LNCAP (cell line): ENCODE measurements around the gene ANKRD42.

ENCODE experiments used
- CTCF ChIP-seq: fragments of 450-650 bp; IDR thresholded peaks from 2 replicates; pipeline ENCODE4 v1.5.1; 2017; ENCODE audit warnings: mild to moderate bottlenecking

The ANKRD42 gene

GRCh38 chr11:83278351-83278750 lies 84.8 kb downstream of the ANKRD42 start:
- TF ChIP-seq CTCF = no peak

GRCh38 chr11:83280256-83280655 lies 86.7 kb downstream of the ANKRD42 start:
- TF ChIP-seq CTCF = no peak

GRCh38 chr11:83282084-83282716 lies 88.7 kb downstream of the ANKRD42 start:
- no peak for TF ChIP-seq CTCF

GRCh38 chr11:83284501-83285150 lies 91.1 kb downstream of the ANKRD42 start:
- no peak for TF ChIP-seq CTCF

GRCh38 chr11:83285151-83285770 lies 91.7 kb downstream of the ANKRD42 start:
- no peak for TF ChIP-seq CTCF

GRCh38 chr11:83285771-83286528 lies 92.4 kb downstream of the ANKRD42 start, which contains the start of gene CCDC90B:
TSS of gene CCDC90B (minus strand) at chr11:83286367. CDS start at chr11:83285972, 395 bp downstream.
- TF ChIP-seq CTCF = no peak

- no peak for TF ChIP-seq CTCF
These were observed 94.1 kb downstream of the ANKRD42 start for GRCh38 chr11:83287631-83288030.
